NCI-H2107 (cell line): ENCODE results near the gene MLXIPL.
"Not testable (repeated sequence)": the region's sequence is repeated elsewhere in the genome, so short reads cannot be mapped to it uniquely, and the experiment has no call there.

Source experiments
- DNase-seq: peaks from one replicate; lab custom pipeline; 2025; lab: John Stamatoyannopoulos, UW

Gene MLXIPL

DNA sequence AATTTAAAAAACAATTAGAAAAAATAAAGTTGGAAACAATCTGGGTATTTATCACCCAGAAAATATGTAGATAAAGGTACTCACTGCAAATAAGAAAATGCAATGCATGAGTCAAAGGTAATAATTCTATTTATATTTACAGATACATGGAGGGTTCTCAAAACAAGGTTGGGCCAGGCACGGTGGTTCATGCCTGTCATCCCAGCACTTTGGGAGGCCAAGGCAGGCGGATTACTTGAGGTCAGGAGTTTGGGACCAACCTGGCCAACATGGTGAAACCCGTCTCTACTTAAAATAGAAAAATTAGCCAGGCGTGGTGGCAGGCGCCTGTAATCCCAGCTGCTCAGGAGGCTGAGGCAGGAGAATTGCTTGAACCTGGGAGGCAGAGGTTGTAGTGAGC lies 74.2 kb downstream of the MLXIPL start:
- not testable (repeated sequence) for DNase-seq

DNA sequence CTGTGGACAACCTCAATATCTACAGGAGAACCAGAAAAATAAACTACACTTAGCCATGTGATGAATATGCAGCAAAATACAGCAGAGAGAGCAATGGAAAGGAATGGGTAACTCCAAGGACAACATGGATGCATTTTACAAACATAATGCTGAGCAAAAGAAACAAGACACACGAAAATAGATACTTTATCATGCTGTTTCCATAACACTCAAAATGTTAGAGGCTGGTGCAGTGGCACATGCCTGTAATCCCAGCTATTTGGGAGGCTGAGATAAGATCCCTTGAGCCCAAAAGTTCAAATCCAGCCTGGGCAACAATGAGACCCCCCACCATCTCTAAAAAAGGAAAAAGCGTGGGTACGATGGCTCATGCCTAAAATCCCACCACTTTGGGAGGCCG lies 75.1 kb downstream of the MLXIPL start:
- DNase-seq = no peak

DNA sequence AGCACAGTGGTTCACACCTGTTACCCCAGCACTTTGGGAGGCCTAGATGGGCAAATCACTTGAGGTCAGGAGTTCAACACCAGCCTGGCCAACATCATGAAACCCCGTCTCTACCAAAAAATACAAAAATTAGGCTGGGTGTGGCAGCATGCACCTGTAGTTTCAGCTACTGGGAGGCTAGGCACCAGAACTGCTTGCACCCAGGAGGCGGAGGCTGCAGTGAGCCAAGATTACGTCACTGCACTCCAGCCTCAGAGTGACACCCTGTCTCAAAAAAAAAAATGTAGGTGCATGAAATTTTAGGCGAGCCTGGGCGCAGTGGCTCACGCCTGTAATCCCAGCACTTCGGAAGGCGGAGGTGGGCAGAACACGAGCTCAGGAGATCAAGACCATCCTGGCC lies 76.5 kb downstream of the MLXIPL start:
- no peak for DNase-seq

DNA sequence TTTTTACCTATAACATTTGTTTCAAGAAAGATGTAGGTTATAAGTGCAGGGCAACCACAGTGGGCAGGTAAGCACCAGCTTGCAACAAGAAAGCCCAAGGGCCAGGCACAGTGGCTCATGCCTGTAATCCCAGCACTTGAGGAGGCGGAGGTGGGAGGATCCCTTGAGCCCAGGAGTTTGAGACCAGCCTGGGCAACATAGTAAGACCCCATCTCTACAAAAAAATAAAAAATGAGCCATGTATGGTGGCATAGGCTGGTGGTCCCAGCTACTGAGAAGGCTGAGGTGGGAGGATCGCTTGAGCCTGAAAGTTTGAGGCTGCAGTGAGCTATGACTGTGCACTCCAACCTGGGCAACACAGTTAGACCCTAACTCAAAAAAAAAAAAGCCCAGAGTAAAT lies 79.6 kb downstream of the MLXIPL start:
- no peak for DNase-seq
